ENCODE data around the gene OR14C36.

Gene OR14C36

GRCh38 chr1:248380854-248381253 is 32.3 kb downstream of the OR14C36 start:
- no peaks in the 10 kb centered on the region for H4K20me1 ChIP-seq (ENCODE audit: insufficient read depth, low read length, poor library complexity, severe bottlenecking)
- H3K4me1 ChIP-seq (ENCODE audit: insufficient read depth, low read length, poor library complexity, severe bottlenecking), result no peaks in the 10 kb centered on the region
- H3K9me2 ChIP-seq (replicated peaks; ENCODE audit: low read depth, low read length), result no peaks in the 10 kb centered on the region
- H2AFZ ChIP-seq (ENCODE audit: low read length), result no peak overlapping the region
- H3K4me2 ChIP-seq (ENCODE audit: low read depth, low read length, poor library complexity, severe bottlenecking), result no peak overlapping the region
- H3K79me2 ChIP-seq (ENCODE audit: insufficient read depth, low read length), result no peaks in the 10 kb centered on the region
- H3K27me3 ChIP-seq (ENCODE audit: insufficient read depth, low read length, poor library complexity, severe bottlenecking), result no peaks in the 10 kb centered on the region
- H3F3A ChIP-seq (ENCODE audit: low read depth), result no peaks in the 10 kb centered on the region
- no peak overlapping the region for H3K4me3 ChIP-seq (ENCODE audit: low read length, poor library complexity, severe bottlenecking)
- H3K36me3 ChIP-seq (ENCODE audit: insufficient read depth, low read length), result no peaks in the 10 kb centered on the region
- no peak overlapping the region for H3K9ac ChIP-seq (ENCODE audit: low read depth, low read length, poor library complexity, severe bottlenecking)
- TF ChIP-seq, protein P1, sequence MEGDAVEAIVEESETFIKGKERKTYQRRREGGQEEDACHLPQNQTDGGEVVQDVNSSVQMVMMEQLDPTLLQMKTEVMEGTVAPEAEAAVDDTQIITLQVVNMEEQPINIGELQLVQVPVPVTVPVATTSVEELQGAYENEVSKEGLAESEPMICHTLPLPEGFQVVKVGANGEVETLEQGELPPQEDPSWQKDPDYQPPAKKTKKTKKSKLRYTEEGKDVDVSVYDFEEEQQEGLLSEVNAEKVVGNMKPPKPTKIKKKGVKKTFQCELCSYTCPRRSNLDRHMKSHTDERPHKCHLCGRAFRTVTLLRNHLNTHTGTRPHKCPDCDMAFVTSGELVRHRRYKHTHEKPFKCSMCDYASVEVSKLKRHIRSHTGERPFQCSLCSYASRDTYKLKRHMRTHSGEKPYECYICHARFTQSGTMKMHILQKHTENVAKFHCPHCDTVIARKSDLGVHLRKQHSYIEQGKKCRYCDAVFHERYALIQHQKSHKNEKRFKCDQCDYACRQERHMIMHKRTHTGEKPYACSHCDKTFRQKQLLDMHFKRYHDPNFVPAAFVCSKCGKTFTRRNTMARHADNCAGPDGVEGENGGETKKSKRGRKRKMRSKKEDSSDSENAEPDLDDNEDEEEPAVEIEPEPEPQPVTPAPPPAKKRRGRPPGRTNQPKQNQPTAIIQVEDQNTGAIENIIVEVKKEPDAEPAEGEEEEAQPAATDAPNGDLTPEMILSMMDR (conservative IDR thresholded peaks at IDR 0.05; ENCODE audit: low read length), result no peak
- TF ChIP-seq EZH2phosphoT487 (IDR thresholded peaks at IDR 0.05; ENCODE audit: borderline replicate concordance), result no peak
- H3K9me3 ChIP-seq (ENCODE audit: insufficient read depth, low read depth, low read length), result no peaks in the 10 kb centered on the region

DNA sequence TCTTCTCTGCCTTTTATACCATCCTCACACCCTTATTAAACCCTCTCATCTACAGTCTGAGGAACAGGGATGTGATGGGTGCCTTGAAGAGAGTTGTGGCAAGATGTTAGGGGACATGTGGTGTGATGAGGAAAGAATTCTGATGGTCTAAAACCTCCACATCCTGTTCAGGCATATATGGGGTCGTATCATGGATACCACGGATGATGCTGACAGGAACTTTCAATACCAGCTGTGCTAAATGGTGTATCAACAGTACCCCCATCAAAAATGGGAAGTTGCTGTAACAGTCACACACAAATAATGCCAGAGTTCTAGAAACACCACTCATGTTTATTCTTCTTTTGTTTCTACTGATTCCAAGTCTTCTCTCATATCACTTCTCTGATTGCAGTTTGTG is 39.9 kb downstream of the OR14C36 start:
- H3K27me3 ChIP-seq (ENCODE audit: insufficient read depth, low read length, poor library complexity, severe bottlenecking), result no peaks in the 10 kb centered on the region
- no peaks in the 10 kb centered on the region for H3K9me2 ChIP-seq (replicated peaks; ENCODE audit: low read depth, low read length)
- no peaks in the 10 kb centered on the region for H3K9me3 ChIP-seq (ENCODE audit: insufficient read depth, low read depth, low read length)
- no peak overlapping the region for H3K9ac ChIP-seq (ENCODE audit: low read depth, low read length, poor library complexity, severe bottlenecking)
- no peaks in the 10 kb centered on the region for H3K36me3 ChIP-seq (ENCODE audit: insufficient read depth, low read length)
- H3K4me1 ChIP-seq (ENCODE audit: insufficient read depth, low read length, poor library complexity, severe bottlenecking), result no peaks in the 10 kb centered on the region
- no peak overlapping the region for H2AFZ ChIP-seq (ENCODE audit: low read length)
- TF ChIP-seq, protein P1 (conservative IDR thresholded peaks at IDR 0.05; ENCODE audit: low read length), result no peak
- no peak for TF ChIP-seq EZH2phosphoT487 (IDR thresholded peaks at IDR 0.05; ENCODE audit: borderline replicate concordance)
- no peaks in the 10 kb centered on the region for H3F3A ChIP-seq (ENCODE audit: low read depth)
- H3K4me2 ChIP-seq (ENCODE audit: low read depth, low read length, poor library complexity, severe bottlenecking), result no peak overlapping the region
- no peaks in the 10 kb centered on the region for H3K79me2 ChIP-seq (ENCODE audit: insufficient read depth, low read length)
- no peak overlapping the region for H3K4me3 ChIP-seq (ENCODE audit: low read length, poor library complexity, severe bottlenecking)
- no peaks in the 10 kb centered on the region for H4K20me1 ChIP-seq (ENCODE audit: insufficient read depth, low read length, poor library complexity, severe bottlenecking)

DNA sequence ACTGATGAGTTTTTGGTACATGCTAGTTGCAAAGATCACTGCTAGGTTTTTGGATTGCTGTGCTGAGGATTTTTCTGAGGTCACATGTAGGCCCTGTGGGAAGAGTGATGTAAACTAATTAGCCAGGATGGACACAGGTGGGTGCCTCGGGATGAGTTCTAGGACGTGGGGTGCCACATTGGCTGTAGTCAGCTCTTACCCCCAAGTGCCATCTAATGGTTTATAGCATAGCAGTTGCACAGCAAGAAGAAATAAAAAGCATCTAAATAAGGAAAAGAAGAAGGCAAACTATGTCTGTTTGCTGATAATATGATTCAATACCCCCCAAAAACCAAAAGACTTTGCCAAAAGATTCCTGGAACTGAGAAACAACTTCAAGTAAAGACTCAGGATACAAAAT is 44.5 kb downstream of the OR14C36 start:
- Histone ChIP-seq H3K4me3 (ENCODE audit: low read length, poor library complexity, severe bottlenecking) (no peak overlapping the region), H2AFZ (ENCODE audit: low read length) (no peak overlapping the region), H3F3A (ENCODE audit: low read depth) (no peaks in the 10 kb centered on the region), H3K9me3 (ENCODE audit: insufficient read depth, low read depth, low read length) (no peaks in the 10 kb centered on the region), H3K4me2 (ENCODE audit: low read depth, low read length, poor library complexity, severe bottlenecking) (no peak overlapping the region), H3K9me2 (replicated peaks; ENCODE audit: low read depth, low read length) (no peaks in the 10 kb centered on the region), H3K79me2 (ENCODE audit: insufficient read depth, low read length) (no peaks in the 10 kb centered on the region), H3K4me1 (ENCODE audit: insufficient read depth, low read length, poor library complexity, severe bottlenecking) (no peaks in the 10 kb centered on the region), H4K20me1 (ENCODE audit: insufficient read depth, low read length, poor library complexity, severe bottlenecking) (no peaks in the 10 kb centered on the region), H3K36me3 (ENCODE audit: insufficient read depth, low read length) (no peaks in the 10 kb centered on the region), H3K9ac (ENCODE audit: low read depth, low read length, poor library complexity, severe bottlenecking) (no peak overlapping the region), H3K27me3 (ENCODE audit: insufficient read depth, low read length, poor library complexity, severe bottlenecking) (no peaks in the 10 kb centered on the region)
- TF ChIP-seq EZH2phosphoT487 (IDR thresholded peaks at IDR 0.05; ENCODE audit: borderline replicate concordance), result no peak
- TF ChIP-seq, protein P1 (conservative IDR thresholded peaks at IDR 0.05; ENCODE audit: low read length), result no peak

All from Loucy (cell line).